MM.1S (cell line): Measurements from ENCODE around the gene MAGI1.

Source experiments
- DNase-seq: peaks from one replicate; pipeline ENCODE4 v3.0.0-alpha.2; 2015
- H2AFZ ChIP-seq: fragments of 300-600 bp; sonication (generic); 2 replicates; pipeline ENCODE4 v1.6.0; 2016; ENCODE audit warnings: antibody characterized with exemption, low read length
- H3F3A ChIP-seq: fragments of 300-600 bp; sonication (generic); 2 replicates; pipeline ENCODE4 v1.6.1; 2016; ENCODE audit warnings: mild to moderate bottlenecking, antibody characterized with exemption, low read length, moderate library complexity, mixed read lengths; ENCODE audit not compliant: insufficient read depth
- H3K27ac ChIP-seq: fragments of 300-600 bp; sonication (generic); 2 replicates; pipeline ENCODE4 v1.5.1; 2016; ENCODE audit warnings: mild to moderate bottlenecking, low read length
- H3K27me3 ChIP-seq: fragments of 300-600 bp; sonication (generic); replicated peaks from 2 replicates; pipeline ENCODE4 v1.6.0; 2016; ENCODE audit warnings: low read length; ENCODE audit not compliant: insufficient read depth
- H3K36me3 ChIP-seq: fragments of 300-600 bp; sonication (generic); replicated peaks from 2 replicates; pipeline ENCODE4 v1.6.1; 2016; ENCODE audit warnings: mild to moderate bottlenecking, low read length, mixed read lengths; ENCODE audit not compliant: insufficient read depth
- H3K4me1 ChIP-seq: fragments of 300-600 bp; sonication (generic); 2 replicates; pipeline ENCODE4 v1.6.1; 2016; ENCODE audit warnings: low read length, mixed read lengths
- H3K4me2 ChIP-seq: fragments of 300-600 bp; sonication (generic); 2 replicates; pipeline ENCODE4 v1.6.0; 2016; ENCODE audit warnings: low read depth, low read length
- H3K4me3 ChIP-seq: fragments of 300-600 bp; sonication (generic); 2 replicates; pipeline ENCODE4 v1.5.1; 2016; ENCODE audit warnings: low read length, mixed read lengths
- H3K79me2 ChIP-seq: fragments of 300-600 bp; sonication (generic); 2 replicates; pipeline ENCODE4 v1.6.1; 2016; ENCODE audit warnings: mixed run types, low read length, mixed read lengths
- H3K9ac ChIP-seq: fragments of 300-600 bp; sonication (generic); 2 replicates; pipeline ENCODE4 v1.6.1; 2016; ENCODE audit warnings: low read length, mixed read lengths
- H3K9me2 ChIP-seq: fragments of 300-600 bp; sonication (generic); replicated peaks from 2 replicates; pipeline ENCODE4 v1.6.1; 2016; ENCODE audit warnings: mild to moderate bottlenecking, low read length, mixed read lengths; ENCODE audit not compliant: insufficient read depth
- H3K9me3 ChIP-seq: fragments of 300-600 bp; sonication (generic); replicated peaks from 2 replicates; pipeline ENCODE4 v1.6.1; 2016; ENCODE audit warnings: mild to moderate bottlenecking, low read length, mixed read lengths; ENCODE audit not compliant: insufficient read depth
- H4K20me1 ChIP-seq: fragments of 300-600 bp; sonication (generic); 2 replicates; pipeline ENCODE4 v1.6.1; 2016; ENCODE audit warnings: mild to moderate bottlenecking, low read length, moderate library complexity, mixed read lengths; ENCODE audit not compliant: insufficient read depth
- EZH2 ChIP-seq: fragments of 300-600 bp; sonication (generic); optimal IDR thresholded peaks from 2 replicates; pipeline ENCODE3; 2017; ENCODE audit warnings: low read depth, mild to moderate bottlenecking, antibody characterized with exemption, low read length, mixed read lengths
- EZH2phosphoT487 ChIP-seq: fragments of 300-600 bp; sonication (generic); IDR thresholded peaks from 2 replicates; pipeline ENCODE4 v1.6.1; 2018; ENCODE audit warnings: antibody characterized with exemption, low read length
- TF ChIP-seq, protein P1 (sequence below): fragments of 300-600 bp; sonication (generic); IDR thresholded peaks from 2 replicates; pipeline ENCODE4 v1.5.1; 2016; ENCODE audit warnings: antibody characterized with exemption, low read length, mixed read lengths

MAGI1 gene

GRCh38 chr3:65851827-65852226 lies 186.9 kb downstream of the MAGI1 start:
- H3K9me2 ChIP-seq = no peaks in the 10 kb centered on the region
- no peaks in the 10 kb centered on the region for H3K36me3 ChIP-seq
- no peak overlapping the region for H2AFZ ChIP-seq
- H3K4me3 ChIP-seq = no peak overlapping the region
- H3K79me2 ChIP-seq = no peaks in the 10 kb centered on the region
- no peaks in the 10 kb centered on the region for H3F3A ChIP-seq
- H3K4me1 ChIP-seq = 0 out of 2 replicates have a peak, but pooled peaks cover 4% of the 10 kb centered on the region
- H3K9me3 ChIP-seq = no peaks in the 10 kb centered on the region
- TF ChIP-seq EZH2 (no peak), EZH2phosphoT487 (no peak)
- TF ChIP-seq, protein P1, sequence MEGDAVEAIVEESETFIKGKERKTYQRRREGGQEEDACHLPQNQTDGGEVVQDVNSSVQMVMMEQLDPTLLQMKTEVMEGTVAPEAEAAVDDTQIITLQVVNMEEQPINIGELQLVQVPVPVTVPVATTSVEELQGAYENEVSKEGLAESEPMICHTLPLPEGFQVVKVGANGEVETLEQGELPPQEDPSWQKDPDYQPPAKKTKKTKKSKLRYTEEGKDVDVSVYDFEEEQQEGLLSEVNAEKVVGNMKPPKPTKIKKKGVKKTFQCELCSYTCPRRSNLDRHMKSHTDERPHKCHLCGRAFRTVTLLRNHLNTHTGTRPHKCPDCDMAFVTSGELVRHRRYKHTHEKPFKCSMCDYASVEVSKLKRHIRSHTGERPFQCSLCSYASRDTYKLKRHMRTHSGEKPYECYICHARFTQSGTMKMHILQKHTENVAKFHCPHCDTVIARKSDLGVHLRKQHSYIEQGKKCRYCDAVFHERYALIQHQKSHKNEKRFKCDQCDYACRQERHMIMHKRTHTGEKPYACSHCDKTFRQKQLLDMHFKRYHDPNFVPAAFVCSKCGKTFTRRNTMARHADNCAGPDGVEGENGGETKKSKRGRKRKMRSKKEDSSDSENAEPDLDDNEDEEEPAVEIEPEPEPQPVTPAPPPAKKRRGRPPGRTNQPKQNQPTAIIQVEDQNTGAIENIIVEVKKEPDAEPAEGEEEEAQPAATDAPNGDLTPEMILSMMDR = no peak
- H3K4me2 ChIP-seq = no peak overlapping the region
- no peak overlapping the region for H3K9ac ChIP-seq
- no peak for DNase-seq
- H3K27ac ChIP-seq = no peak overlapping the region
- H3K27me3 ChIP-seq = no peaks in the 10 kb centered on the region
- H4K20me1 ChIP-seq = no peaks in the 10 kb centered on the region

DNA sequence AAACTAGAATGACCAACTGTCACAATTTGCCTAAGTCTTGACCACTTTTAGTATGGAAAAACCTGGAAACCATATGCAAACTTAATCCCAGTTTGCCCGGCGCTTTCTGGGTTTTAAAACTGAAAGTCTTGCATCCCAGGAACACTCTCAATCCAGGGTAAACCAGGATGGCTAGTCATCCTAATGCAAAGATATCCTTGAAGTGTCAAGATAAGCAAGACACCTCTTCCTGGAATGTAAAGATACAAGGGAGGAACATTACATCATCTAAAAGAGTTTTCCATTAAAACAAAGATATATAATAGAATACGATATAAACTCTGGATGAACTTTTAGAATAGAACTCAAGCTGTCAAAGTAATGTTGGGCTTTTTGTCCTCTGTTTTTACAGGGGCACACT lies 188.5 kb downstream of the MAGI1 start:
- no peaks in the 10 kb centered on the region for H3K27me3 ChIP-seq
- TF ChIP-seq EZH2phosphoT487 (no peak), EZH2 (no peak)
- TF ChIP-seq, protein P1 = no peak

DNA sequence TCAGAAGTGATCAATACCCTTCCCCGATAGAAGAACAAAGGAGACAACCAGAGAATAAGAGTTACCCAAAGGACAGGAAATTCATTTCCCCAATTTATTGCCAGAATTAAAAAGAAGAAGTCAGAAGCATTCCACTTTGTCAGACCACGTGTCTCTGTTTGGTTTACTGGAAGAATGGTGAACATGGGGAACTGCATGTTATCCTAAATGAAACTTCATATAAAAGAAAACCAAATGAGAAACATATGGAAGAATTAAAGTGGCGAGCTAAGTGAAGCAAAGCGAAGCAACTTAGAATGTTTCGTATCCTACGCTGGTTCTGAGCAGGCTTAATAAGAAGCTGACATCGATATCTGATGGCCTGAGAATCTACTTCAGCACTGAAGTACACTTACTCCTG lies 190.7 kb downstream of the MAGI1 start:
- no peaks in the 10 kb centered on the region for H3K36me3 ChIP-seq
- H3K4me3 ChIP-seq = no peak overlapping the region
- H3K4me1 ChIP-seq = peaks cover 4% of the 10 kb centered on the region; the same call in 1 of the 2 replicates
- H3F3A ChIP-seq = no peaks in the 10 kb centered on the region
- H3K27ac ChIP-seq = no peak overlapping the region
- no peaks in the 10 kb centered on the region for H3K9me3 ChIP-seq
- TF ChIP-seq EZH2 (no peak), EZH2phosphoT487 (no peak)
- TF ChIP-seq, protein P1 = no peak
- no peak overlapping the region for H3K9ac ChIP-seq
- H2AFZ ChIP-seq = no peak overlapping the region
- no peak for DNase-seq
- H4K20me1 ChIP-seq = no peaks in the 10 kb centered on the region
- H3K27me3 ChIP-seq = no peaks in the 10 kb centered on the region
- H3K9me2 ChIP-seq = no peaks in the 10 kb centered on the region
- H3K4me2 ChIP-seq = no peak overlapping the region
- no peaks in the 10 kb centered on the region for H3K79me2 ChIP-seq

More for the DNA sequence above, 188.5 kb downstream of the MAGI1 start:
- no peaks in the 10 kb centered on the region for H3K79me2 ChIP-seq
- no peaks in the 10 kb centered on the region for H3K9me2 ChIP-seq
- 0 out of 2 replicates have a peak, but pooled peaks cover 4% of the 10 kb centered on the region for H3K4me1 ChIP-seq
- no peaks in the 10 kb centered on the region for H4K20me1 ChIP-seq
- no peaks in the 10 kb centered on the region for H3K9me3 ChIP-seq
- no peaks in the 10 kb centered on the region for H3F3A ChIP-seq
- no peak for DNase-seq
- H2AFZ ChIP-seq = no peak overlapping the region
- no peak overlapping the region for H3K4me3 ChIP-seq
- no peak overlapping the region for H3K27ac ChIP-seq
- no peak overlapping the region for H3K9ac ChIP-seq
- no peaks in the 10 kb centered on the region for H3K36me3 ChIP-seq
- no peak overlapping the region for H3K4me2 ChIP-seq
